ENCODE results near the gene ANKRD28.

DNA sequence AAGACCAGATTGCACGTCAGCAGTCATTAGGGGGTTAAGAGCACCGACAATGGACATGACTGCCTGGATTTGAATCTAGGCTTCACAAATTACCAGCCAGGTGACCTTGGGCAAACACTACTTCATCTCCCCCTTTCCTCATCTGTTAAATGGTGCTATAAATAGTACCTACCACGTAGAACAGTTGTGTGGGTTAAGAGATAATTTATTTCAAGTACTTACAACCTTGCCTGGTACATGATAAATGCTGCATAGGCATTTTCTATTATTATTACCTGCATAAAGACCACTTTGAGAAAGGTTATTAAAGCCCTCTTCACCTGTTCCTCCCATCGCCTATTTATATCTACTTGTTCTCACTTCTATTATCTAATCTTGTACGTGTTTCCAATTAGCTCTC, 131.5 kb downstream of the ANKRD28 start:
- no peak for TF ChIP-seq EZH2 (IDR thresholded peaks at IDR 0.05)
- TF ChIP-seq JUND (IDR thresholded peaks at IDR 0.05), result no peak
- TF ChIP-seq POLR2A (IDR thresholded peaks at IDR 0.05; ENCODE audit: borderline replicate concordance, extremely low read depth, insufficient read depth, insufficient read length), result no peak
- TF ChIP-seq, protein P1, sequence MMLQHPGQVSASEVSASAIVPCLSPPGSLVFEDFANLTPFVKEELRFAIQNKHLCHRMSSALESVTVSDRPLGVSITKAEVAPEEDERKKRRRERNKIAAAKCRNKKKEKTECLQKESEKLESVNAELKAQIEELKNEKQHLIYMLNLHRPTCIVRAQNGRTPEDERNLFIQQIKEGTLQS (IDR thresholded peaks at IDR 0.05), result no peak
